ENCODE data around the gene NBR1.

DNA sequence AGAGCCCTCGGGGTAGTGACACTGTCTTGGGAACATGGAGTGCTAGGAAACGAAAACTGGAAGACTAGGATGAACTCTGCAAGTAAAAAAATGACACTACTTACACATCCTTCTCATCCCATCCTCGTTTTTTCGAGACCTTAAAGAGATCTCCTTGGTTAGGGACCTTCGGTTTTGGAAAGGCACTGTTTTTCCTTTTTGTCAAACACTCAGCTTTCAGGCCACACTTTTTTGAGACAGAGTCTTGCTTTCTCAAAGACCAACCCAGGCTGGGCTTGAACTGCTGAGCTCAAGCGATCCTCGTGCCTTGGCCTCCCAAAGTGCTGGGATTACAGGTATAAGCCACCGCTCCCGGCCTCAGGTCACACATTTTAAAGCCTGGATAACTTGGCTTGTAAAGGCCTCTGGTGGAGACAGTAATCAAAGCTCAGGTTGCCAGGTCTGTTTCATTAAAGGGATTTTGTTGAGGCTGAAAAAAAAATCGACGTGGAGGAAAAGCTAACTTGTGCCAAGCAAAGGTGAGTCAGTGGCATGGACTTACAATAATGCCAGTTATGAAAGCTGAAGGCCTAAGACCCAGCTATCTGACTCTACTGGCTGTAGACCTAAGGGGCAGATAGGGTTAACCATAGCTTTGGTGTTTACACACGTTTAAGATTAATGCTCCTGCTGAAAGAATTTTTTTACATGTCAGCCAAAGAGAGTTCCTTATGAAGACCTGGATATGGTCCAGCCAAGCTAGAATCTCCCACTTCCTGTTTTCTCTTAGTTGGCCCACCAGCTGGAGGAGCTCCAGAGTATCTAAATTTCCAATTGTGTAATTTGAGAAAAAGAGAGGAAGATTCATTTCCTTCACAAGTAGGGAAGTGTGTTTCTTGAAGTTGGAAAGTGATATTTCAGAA is 823 bp downstream of the NBR1 start:
- TF ChIP-seq, protein P1, sequence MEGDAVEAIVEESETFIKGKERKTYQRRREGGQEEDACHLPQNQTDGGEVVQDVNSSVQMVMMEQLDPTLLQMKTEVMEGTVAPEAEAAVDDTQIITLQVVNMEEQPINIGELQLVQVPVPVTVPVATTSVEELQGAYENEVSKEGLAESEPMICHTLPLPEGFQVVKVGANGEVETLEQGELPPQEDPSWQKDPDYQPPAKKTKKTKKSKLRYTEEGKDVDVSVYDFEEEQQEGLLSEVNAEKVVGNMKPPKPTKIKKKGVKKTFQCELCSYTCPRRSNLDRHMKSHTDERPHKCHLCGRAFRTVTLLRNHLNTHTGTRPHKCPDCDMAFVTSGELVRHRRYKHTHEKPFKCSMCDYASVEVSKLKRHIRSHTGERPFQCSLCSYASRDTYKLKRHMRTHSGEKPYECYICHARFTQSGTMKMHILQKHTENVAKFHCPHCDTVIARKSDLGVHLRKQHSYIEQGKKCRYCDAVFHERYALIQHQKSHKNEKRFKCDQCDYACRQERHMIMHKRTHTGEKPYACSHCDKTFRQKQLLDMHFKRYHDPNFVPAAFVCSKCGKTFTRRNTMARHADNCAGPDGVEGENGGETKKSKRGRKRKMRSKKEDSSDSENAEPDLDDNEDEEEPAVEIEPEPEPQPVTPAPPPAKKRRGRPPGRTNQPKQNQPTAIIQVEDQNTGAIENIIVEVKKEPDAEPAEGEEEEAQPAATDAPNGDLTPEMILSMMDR (IDR thresholded peaks at IDR 0.05; ENCODE audit: low read length) = no peak
- TF ChIP-seq EZH2 (optimal IDR thresholded peaks at IDR 0.05; ENCODE audit: low read depth, low read length) (no peak), EZH2phosphoT487 (IDR thresholded peaks at IDR 0.05; ENCODE audit: low read length) (no peak)

All from MM.1S (cell line).